Breast epithelium (tissue), 4 donors: ENCODE data around the gene UQCRQ. TPM values are rescaled to one million over a fixed set of nuclear protein-coding genes. Genes with fewer than 3 reads are reported as not detected.

Experiments used
- DNase-seq, 2 donors: peaks; one replicate each; pipeline ENCODE4 v3.0.0-alpha.2; 2019; ENCODE audit warnings: low spot score in 2 of 2
- H3K27ac ChIP-seq, 2 donors: fragments of 200-600 bp; sonication (generic) in 1 of 2; one replicate each; pipeline ENCODE4 v1.5.1; 2016 to 2019; ENCODE audit warnings: mild to moderate bottlenecking in 1 of 2
- H3K27me3 ChIP-seq, 2 donors: fragments of 200-600 bp; sonication (generic) in 1 of 2; one replicate each; pipeline versions ENCODE4 v1.5.1 to v1.6.0; 2017 to 2019; ENCODE audit warnings: control low read depth in 1 of 2, mild to moderate bottlenecking in 1 of 2
- H3K36me3 ChIP-seq: fragments of 200-600 bp; one replicate; pipeline ENCODE4 v1.5.1; 2019
- H3K4me1 ChIP-seq, 2 donors: fragments of 200-600 bp; sonication (generic); one replicate each; pipeline ENCODE4 v1.5.1; 2016 to 2019; ENCODE audit warnings: control low read depth in 1 of 2
- H3K4me3 ChIP-seq, 3 donors: fragments of 200-600 bp; sonication (generic); 1 replicate in 2 of 3; 2 replicates in 1 of 3; pipeline ENCODE4 v1.5.1; 2016 to 2019; ENCODE audit warnings: mild to moderate bottlenecking in 3 of 3, moderate library complexity in 2 of 3
- H3K9me3 ChIP-seq, 2 donors: fragments of 200-600 bp; sonication (generic) in 1 of 2; one replicate each; pipeline ENCODE4 v1.5.1; 2016 to 2019; ENCODE audit warnings: control low read depth in 1 of 2
- CTCF ChIP-seq, 3 donors: fragments of 450-650 bp; IDR thresholded peaks; one replicate each; pipeline ENCODE4 v1.5.1; 2016 to 2017; ENCODE audit warnings: antibody characterized with exemption in 3 of 3, mild to moderate bottlenecking in 3 of 3, moderate library complexity in 3 of 3
- POLR2A ChIP-seq: fragments of 450-650 bp; IDR thresholded peaks from one replicate; pipeline ENCODE4 v1.6.1; 2016; ENCODE audit warnings: antibody characterized with exemption, mild to moderate bottlenecking, moderate library complexity
- POLR2AphosphoS5 ChIP-seq, 3 donors: sonication (generic); formaldehyde crosslinking; IDR thresholded peaks; one replicate each; pipeline ENCODE4 v1.6.1; 2017; ENCODE audit warnings: antibody characterized with exemption in 3 of 3
- intact Hi-C: fragments of 100-400 bp; cut with DNase I; formaldehyde crosslinking; loops from one replicate; pipeline ENCODE4 v1.15.1; 2023; ENCODE audit warnings: low total_unique reads
- total RNA-seq, 3 donors: library from RNA; depleted of rRNA; stranded (reverse); fragments of >200 nt; gene quantifications; one replicate each; pipeline ENCODE4 v1.1.0, GENCODE V29; 2016

The UQCRQ gene
- total RNA-seq, 3 donors from 2014 or later = 106 to 184 (median 150) TPM

GRCh38 chr5:132838516-132839282 is 27.7 kb upstream of the UQCRQ start:
- peak overlapping the region; percentile 78 to 88 for H3K27ac ChIP-seq
- no peak for DNase-seq
- intact Hi-C loops = no loop called here

GRCh38 chr5:132839426-132840301 is 26.8 kb upstream of the UQCRQ start:
- Histone ChIP-seq H3K9me3 (no peaks in the 10 kb centered on the region), H3K4me1 (no peaks in the 10 kb centered on the region), H3K36me3 (no peaks in the 10 kb centered on the region), H3K27me3 (no peaks in the 10 kb centered on the region), H3K27ac (peak overlapping the region; percentile 78 to 88), H3K4me3 (no peak overlapping the region)
- no peak for TF ChIP-seq POLR2AphosphoS5 (IDR thresholded peaks at IDR 0.05)
- intact Hi-C loops = no loop called here
- no peak for DNase-seq

More at GRCh38 chr5:132838516-132839282, 27.7 kb upstream of the UQCRQ start:
- no peaks in the 10 kb centered on the region for H3K36me3 ChIP-seq
- TF ChIP-seq POLR2A (no peak), POLR2AphosphoS5 (IDR thresholded peaks at IDR 0.05) (no peak)
- H3K4me1 ChIP-seq = no peaks in the 10 kb centered on the region
- H3K9me3 ChIP-seq = no peaks in the 10 kb centered on the region
- no peak overlapping the region for H3K4me3 ChIP-seq
- H3K27me3 ChIP-seq = no peaks in the 10 kb centered on the region

GRCh38 chr5:132840313-132840712 is 26.1 kb upstream of the UQCRQ start:
- no peak for TF ChIP-seq POLR2A
- TF ChIP-seq CTCF (IDR thresholded peaks at IDR 0.05) = no peak
- TF ChIP-seq POLR2AphosphoS5 (IDR thresholded peaks at IDR 0.05) = no peak
- Histone ChIP-seq H3K4me1 (no peaks in the 10 kb centered on the region), H3K9me3 (no peaks in the 10 kb centered on the region), H3K27me3 (no peaks in the 10 kb centered on the region), H3K27ac (peak overlapping the region; percentile 78 to 88), H3K36me3 (no peaks in the 10 kb centered on the region), H3K4me3 (no peak overlapping the region)
- intact Hi-C loops = no loop called here
- DNase-seq = no peak

GRCh38 chr5:132840896-132841295 is 25.5 kb upstream of the UQCRQ start:
- Histone ChIP-seq H3K27ac (peak overlapping the region; percentile 78 to 88), H3K4me1 (no peaks in the 10 kb centered on the region), H3K9me3 (no peaks in the 10 kb centered on the region), H3K4me3 (no peak overlapping the region), H3K36me3 (no peaks in the 10 kb centered on the region), H3K27me3 (no peaks in the 10 kb centered on the region)
- intact Hi-C loops = no loop called here
- TF ChIP-seq POLR2AphosphoS5 (IDR thresholded peaks at IDR 0.05) (no peak), CTCF (IDR thresholded peaks at IDR 0.05) (no peak), POLR2A (no peak)
- no peak for DNase-seq

- Histone ChIP-seq H3K27me3 (no peaks in the 10 kb centered on the region), H3K4me3 (no peak overlapping the region), H3K9me3 (no peaks in the 10 kb centered on the region), H3K27ac (peak overlapping the region in 1 of 2 donors; percentile 88), H3K4me1 (no peaks in the 10 kb centered on the region), H3K36me3 (no peaks in the 10 kb centered on the region)
- DNase-seq = no peak
- no peak for TF ChIP-seq CTCF (IDR thresholded peaks at IDR 0.05)
- TF ChIP-seq POLR2A = no peak
- no peak for TF ChIP-seq POLR2AphosphoS5 (IDR thresholded peaks at IDR 0.05)
- intact Hi-C loops = no loop called here
Measured at GRCh38 chr5:132841305-132841704, 25.1 kb upstream of the UQCRQ start.

GRCh38 chr5:132848270-132848669 is 18.2 kb upstream of the UQCRQ start:
- Histone ChIP-seq H3K9me3 (no peaks in the 10 kb centered on the region), H3K36me3 (no peaks in the 10 kb centered on the region), H3K27ac (no peak overlapping the region), H3K27me3 (no peaks in the 10 kb centered on the region), H3K4me3 (no peak overlapping the region), H3K4me1 (no peaks in the 10 kb centered on the region)
- TF ChIP-seq CTCF (IDR thresholded peaks at IDR 0.05) = no peak
- TF ChIP-seq POLR2AphosphoS5 (IDR thresholded peaks at IDR 0.05) = no peak
- TF ChIP-seq POLR2A = no peak
- intact Hi-C loops = no loop called here
- DNase-seq = no peak
